ENCODE data around the gene RSRC2.
"Not testable (repeated sequence)": the region's sequence is repeated elsewhere in the genome, so short reads cannot be mapped to it uniquely, and the experiment has no call there.

RSRC2 gene

GRCh38 chr12:122526683-122527477 is at the start of gene RSRC2, which contains the start of gene KNTC1:
TSS of gene RSRC2 (minus strand) at chr12:122526936. CDS start at chr12:122526853, 83 bp downstream.
TSS of gene KNTC1 (plus strand) at chr12:122527249. CDS start at chr12:122530064, 2,815 bp downstream.
- peak; percentile 99 for DNase-seq

GRCh38 chr12:122571821-122572220 is 45.1 kb upstream of the RSRC2 start:
- DNase-seq, result no peak

GRCh38 chr12:122570006-122570405 is 43.3 kb upstream of the RSRC2 start:
- not testable (repeated sequence) for DNase-seq

- DNase-seq, result no peak
Measured at GRCh38 chr12:122569288-122569687, 42.6 kb upstream of the RSRC2 start.

- not testable (repeated sequence) for DNase-seq
Measured at GRCh38 chr12:122566816-122567215, 40.1 kb upstream of the RSRC2 start.

- DNase-seq, result no peak
Measured at GRCh38 chr12:122563361-122563760, 36.6 kb upstream of the RSRC2 start.

- no peak for DNase-seq
Measured at GRCh38 chr12:122560138-122560537, 33.4 kb upstream of the RSRC2 start.

- no peak for DNase-seq
Measured at GRCh38 chr12:122558745-122559641, 32.3 kb upstream of the RSRC2 start.

GRCh38 chr12:122547330-122547729 is 20.6 kb upstream of the RSRC2 start:
- DNase-seq, result no peak

- no peak for DNase-seq
Measured at GRCh38 chr12:122545855-122546254, 19.1 kb upstream of the RSRC2 start.

- no peak for DNase-seq
Measured at GRCh38 chr12:122544537-122544936, 17.8 kb upstream of the RSRC2 start.

GRCh38 chr12:122538496-122538895 is 11.8 kb upstream of the RSRC2 start:
- DNase-seq, result no peak

- DNase-seq, result no peak
Measured at GRCh38 chr12:122537021-122537420, 10.3 kb upstream of the RSRC2 start.

GRCh38 chr12:122533856-122534255 is 7.1 kb upstream of the RSRC2 start:
- no peak for DNase-seq

- DNase-seq, result no peak
Measured at GRCh38 chr12:122528992-122529391, 2.3 kb upstream of the RSRC2 start.

GRCh38 chr12:122528582-122528981 is 1.8 kb upstream of the RSRC2 start:
- no peak for DNase-seq

- no peak for DNase-seq
Measured at GRCh38 chr12:122527478-122527944, 775 bp upstream of the RSRC2 start.

- no peak for DNase-seq
Measured at GRCh38 chr12:122523846-122524718, 2.7 kb downstream of the RSRC2 start.

- DNase-seq, result no peak
Measured at GRCh38 chr12:122523280-122523679, 3.5 kb downstream of the RSRC2 start.

GRCh38 chr12:122520676-122521075 is 6.1 kb downstream of the RSRC2 start:
- no peak for DNase-seq

GRCh38 chr12:122519418-122519817 is 7.3 kb downstream of the RSRC2 start:
- DNase-seq, result no peak

GRCh38 chr12:122518908-122519307 is 7.8 kb downstream of the RSRC2 start:
- DNase-seq, result no peak

- DNase-seq, result no peak
Measured at GRCh38 chr12:122517877-122518276, 8.9 kb downstream of the RSRC2 start.
